CD4-positive, alpha-beta T cell treated with Interleukin-15 for 1 hour (primary cell): Measurements from ENCODE around the gene MIEF1.
"Not testable (repeated sequence)": the region's sequence is repeated elsewhere in the genome, so short reads cannot be mapped to it uniquely, and the experiment has no call there.

Source experiments
- DNase-seq: peaks from one replicate; pipeline ENCODE4 v3.0.0-alpha.2; 2020

The MIEF1 gene

DNA sequence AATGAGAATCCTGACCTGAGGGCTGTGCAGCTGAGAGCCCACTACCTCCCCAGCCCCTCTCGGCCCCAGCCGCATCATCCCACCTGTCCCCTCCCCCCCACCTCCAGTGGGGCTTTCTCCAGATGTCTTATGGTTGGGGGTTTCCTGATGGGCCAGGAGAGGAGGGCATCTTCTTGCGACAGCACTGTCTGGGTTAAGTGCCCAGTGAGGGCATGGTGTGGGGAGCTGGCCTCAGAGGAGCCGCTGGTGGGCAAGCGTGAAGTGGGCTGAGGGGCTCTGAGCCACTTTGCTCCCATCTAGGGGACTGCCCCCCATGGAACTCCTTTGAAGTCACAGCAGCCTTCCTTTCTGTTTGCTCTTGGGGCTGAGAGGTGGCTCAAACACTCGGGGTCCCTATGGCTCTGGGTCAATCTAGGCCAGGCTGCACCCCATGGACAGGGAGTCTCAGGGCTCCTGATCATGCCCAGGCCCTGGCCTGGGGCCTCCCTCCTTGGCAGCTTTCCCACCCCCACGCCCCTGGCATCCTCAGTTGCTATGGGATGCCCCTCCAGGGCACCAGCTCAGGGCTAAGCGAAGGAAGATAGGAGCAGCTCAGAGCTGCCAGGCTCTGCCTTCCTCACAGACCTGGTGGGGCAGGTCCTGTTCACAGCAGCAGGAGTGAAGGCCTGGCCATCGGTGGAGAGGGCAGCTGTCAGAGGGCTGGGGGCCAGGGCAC is 11.0 kb upstream of the MIEF1 start:
- DNase-seq, result no peak

GRCh38 chr22:39491696-39492095 is 10.4 kb upstream of the MIEF1 start:
- DNase-seq, result no peak

GRCh38 chr22:39492186-39492585 is 9.9 kb upstream of the MIEF1 start:
- DNase-seq, result no peak

- no peak for DNase-seq
Measured at GRCh38 chr22:39493759-39494158, 8.3 kb upstream of the MIEF1 start.

GRCh38 chr22:39494471-39495120 is 7.5 kb upstream of the MIEF1 start:
- peak; percentile 48 for DNase-seq

- peak; percentile 58 for DNase-seq
Measured at GRCh38 chr22:39496131-39496838, 5.8 kb upstream of the MIEF1 start.

DNA sequence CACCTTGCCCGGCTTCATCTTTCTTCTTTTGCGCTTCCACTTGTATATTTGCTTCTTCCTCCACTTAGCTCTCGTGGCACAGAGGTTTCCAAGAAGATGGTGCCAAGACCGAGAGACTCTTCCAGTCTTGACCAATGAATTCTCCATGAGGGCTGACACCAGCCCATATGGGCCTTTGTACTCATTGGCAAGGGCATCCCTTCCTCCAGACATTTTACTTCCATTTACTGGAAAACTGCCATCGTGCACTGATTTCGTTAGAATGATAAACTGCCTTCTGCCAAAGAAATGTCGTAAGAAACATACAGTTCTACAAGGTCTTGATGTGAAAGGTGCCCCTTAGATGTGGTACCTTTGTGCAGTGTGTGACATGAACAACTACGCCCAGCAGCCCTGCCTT is 4.7 kb upstream of the MIEF1 start:
- DNase-seq, result no peak

GRCh38 chr22:39498368-39498767 is 3.7 kb upstream of the MIEF1 start:
- DNase-seq, result no peak

- DNase-seq, result no peak
Measured at GRCh38 chr22:39498802-39499201, 3.3 kb upstream of the MIEF1 start.

DNA sequence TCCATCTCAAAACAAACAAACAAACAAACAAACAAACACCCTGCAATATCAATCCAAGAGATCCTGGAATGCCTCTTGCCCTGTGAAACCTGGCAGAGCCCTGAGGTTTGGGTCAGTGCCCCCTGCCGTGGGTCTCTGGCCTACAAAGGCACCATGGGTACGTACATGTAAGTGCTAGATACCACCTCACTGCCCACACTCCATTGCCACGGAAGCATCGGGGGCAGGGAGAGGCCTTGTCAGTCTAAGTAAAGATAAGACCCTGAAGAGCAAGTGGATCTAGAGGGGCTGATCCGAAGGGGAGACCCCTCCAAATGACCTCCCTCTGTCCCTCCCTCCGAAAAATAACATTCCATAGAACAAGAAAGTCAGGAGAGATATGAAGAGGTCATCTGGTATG is 2.0 kb upstream of the MIEF1 start:
- DNase-seq, result no peak

- no peak for DNase-seq
Measured at GRCh38 chr22:39501644-39502108, 414 bp upstream of the MIEF1 start.

- no peak for DNase-seq
Measured at GRCh38 chr22:39502789-39503409, 809 bp downstream of the MIEF1 start.

DNA sequence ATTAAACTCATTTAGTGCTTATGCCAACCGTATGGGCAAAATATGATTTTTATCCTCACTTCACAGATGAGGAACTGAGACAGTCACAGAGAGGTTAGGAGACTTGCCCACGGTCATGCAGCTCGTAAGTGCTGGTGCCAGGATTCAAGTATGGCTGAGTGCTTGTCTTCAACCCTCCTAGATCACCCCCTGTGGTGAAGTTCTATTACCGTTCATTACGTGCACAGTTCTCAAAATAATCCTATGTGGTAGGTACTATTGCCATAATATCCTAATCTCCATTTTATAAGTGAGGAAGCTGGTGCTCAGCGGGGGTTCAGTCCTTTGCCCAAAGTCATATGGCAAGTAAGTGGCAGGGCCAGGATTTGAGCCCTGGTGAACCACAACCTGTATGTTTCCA is 1.5 kb downstream of the MIEF1 start:
- no peak for DNase-seq

- no peak for DNase-seq
Measured at GRCh38 chr22:39504071-39504470, 2.0 kb downstream of the MIEF1 start.

DNA sequence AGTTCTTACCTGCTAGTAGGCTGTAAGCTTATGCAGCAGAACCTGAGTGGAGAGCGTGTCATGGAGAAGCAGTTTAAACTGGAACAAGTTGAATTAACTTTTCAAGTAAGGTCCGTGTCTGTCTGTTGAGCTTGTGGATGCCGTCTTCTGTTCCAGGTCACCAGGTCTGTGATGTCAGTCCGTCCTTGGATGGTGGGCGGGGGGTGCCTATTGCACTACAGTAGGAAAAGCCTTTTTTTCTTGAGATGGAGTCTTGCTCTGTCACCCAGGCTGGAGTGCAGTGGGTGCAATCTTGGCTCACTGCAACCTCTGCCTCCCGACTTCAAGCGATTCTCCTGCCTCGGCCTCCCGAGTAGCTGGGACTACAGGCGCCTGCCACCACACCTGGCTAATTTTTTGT is 4.9 kb downstream of the MIEF1 start:
- not testable (repeated sequence) for DNase-seq

DNA sequence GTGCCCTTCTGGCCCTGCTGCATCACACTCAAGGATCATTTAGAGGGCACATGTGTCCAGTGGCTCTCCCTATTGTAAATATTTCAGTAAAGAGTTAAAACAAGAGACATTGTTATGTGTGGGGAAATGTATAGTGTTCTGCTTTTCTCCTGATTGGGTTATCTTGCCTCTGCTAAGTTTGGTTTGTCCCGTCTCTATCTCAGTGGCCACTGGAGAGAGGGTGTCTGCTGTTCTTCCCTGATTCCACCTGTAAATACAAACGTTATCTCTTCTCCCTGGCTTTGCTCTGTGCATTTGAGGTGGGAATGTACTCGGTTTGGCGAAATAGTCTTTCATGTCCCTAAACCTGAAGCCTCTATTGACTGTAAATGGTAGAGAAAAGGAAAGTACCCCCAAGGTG is 6.3 kb downstream of the MIEF1 start:
- DNase-seq, result no peak

DNA sequence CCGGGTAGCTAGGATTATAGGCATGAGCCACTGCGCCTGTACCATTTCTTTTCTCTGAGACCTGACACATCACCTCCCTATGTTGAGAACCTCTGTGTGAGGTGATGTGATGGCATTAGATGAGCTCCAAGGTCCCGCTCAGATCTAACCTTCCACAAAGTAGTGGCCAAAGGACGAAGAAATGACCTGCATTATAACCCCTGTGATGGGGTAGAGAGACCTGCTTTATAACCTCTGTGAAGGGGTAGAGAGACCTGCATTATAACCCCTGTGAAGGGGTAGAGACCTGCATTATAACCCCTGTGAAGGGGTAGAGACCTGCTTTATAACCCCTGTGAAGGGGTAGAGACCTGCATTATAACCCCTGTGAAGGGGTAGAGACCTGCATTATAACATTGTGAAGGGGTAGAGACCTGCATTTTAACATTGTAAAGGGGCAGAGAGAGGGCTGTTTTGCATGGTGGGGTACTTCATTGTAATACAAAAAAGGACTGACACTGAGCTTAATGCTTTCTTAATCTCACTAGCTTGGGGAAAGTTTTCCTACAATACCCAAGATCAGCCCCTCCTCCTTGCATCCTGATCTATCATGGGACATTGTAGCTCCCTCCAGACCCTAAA is 8.5 kb downstream of the MIEF1 start:
- no peak for DNase-seq

DNA sequence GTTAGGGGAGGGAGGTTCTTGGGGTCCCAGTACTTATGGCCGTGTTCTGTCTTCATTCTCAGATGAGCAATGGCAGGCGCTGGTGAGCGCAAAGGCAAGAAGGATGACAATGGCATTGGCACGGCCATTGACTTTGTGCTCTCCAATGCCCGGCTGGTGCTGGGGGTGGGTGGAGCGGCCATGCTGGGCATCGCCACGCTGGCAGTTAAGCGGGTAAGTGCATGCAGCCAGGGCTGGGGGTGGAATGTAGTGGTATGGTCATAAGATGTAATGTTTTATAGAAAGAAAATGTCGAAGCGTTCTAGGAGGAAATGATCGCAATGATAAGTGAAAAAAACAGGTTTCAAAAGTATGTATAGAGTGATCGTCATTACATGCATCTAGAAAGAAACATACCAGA is 9.1 kb downstream of the MIEF1 start:
- DNase-seq, result no peak

DNA sequence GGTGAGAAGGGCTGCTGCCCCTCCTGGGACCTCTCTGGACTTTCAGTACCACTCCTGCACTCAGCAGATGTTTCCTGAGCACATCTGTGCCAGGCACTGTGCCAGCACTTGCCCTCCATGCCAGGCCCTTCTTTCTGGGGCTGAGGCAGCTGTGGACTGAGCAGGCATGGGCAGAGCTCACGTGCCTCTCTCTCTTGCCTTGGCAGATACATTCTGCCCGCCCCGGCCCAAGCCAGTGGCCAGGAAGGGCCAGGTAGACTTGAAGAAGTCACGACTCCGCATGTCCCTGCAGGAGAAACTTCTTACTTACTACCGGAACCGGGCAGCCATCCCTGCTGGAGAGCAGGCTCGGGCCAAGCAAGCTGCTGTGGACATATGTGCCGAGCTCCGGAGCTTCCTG is 9.9 kb downstream of the MIEF1 start:
- DNase-seq, result no peak

DNA sequence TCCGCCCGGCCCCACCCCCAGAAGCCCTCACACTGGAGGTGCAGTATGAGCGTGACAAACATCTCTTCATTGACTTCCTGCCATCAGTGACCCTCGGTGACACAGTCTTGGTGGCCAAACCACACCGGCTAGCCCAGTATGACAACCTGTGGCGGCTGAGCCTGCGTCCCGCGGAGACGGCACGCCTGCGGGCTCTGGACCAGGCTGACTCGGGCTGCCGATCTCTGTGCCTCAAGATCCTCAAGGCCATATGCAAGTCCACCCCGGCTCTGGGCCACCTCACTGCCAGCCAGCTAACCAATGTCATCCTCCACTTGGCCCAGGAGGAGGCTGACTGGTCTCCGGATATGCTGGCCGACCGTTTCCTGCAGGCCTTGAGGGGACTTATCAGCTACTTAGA is 11.7 kb downstream of the MIEF1 start:
- no peak for DNase-seq

DNA sequence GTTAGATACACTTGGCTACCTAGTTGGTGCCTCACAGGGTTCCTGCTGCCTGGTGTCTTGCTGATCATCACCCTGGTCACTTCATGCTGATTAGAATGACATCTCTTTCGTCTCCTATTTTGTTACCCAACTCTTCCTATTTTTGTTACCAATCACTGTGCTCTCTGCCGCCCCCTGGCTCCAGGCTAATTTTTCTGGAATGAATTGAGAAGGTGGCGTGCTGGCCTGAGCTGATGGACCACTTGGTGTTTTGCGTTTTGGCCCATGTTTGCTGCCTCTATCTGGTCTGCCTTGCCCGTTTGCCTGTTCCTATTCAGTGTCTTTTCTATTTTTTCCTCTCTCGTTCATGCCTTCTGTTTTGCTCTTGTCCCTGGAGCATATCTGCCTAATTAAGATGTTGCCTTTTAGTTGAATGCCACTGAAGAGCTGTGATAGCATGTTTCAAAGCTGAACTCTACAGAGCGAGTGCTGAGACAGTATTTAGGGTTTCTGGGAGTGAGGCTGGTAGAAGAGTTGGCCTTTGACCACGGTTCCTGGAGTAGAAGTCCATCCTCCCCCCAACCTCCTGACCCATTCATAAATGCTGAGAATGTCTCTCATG is 12.4 kb downstream of the MIEF1 start:
- peak; percentile 43 for DNase-seq

GRCh38 chr22:39515266-39516050 is 13.4 kb downstream of the MIEF1 start:
- DNase-seq, result no peak
